K562 (cell line): ENCODE measurements around the gene ELP1. TPM values are rescaled to one million over a fixed set of nuclear protein-coding genes. Genes with fewer than 3 reads are reported as not detected.

Experiments
- ATAC-seq: fragments of 200-7000 bp; cut with Tn5 transposase; 3 replicates; pipeline ENCODE4 v1.9.1; 2020; ENCODE audit warnings: moderate library complexity
- BruUV-seq: library from RNA; stranded (reverse); fragments of 400-500 nt; replicated peaks from 2 replicates; lab custom pipeline; 2021; lab: Mats Ljungman, UMichigan
- CTCF ChIA-PET: fragments of 300-600 bp; formaldehyde crosslinking; extraction: SDS; loops from one replicate; lab custom pipeline; 2021; ENCODE audit warnings: low intra/inter-chr PET ratio; lab: Yijun Ruan, JAX
- POLR2A ChIA-PET: fragments of 300-600, 350-650 bp; sonication (Branson Sonifier 250); formaldehyde crosslinking; extraction: SDS; loops from one replicate; lab custom pipeline; 2021; ENCODE audit warnings: antibody characterized with exemption, inconsistent platforms; lab: Yijun Ruan, JAX
- DNase-seq, 4 experiments: peaks; one replicate each; pipeline versions ENCODE4 v3.0.0 to v3.0.0-alpha.2; 2011 to 2018; ENCODE audit warnings: low spot score in 3 of 4, mixed read lengths in 3 of 4; ENCODE audit errors: extremely low read depth in 1 of 4
- FAIRE-seq: peaks from 2 replicates; lab custom pipeline; 2011; peaks lifted over from hg19 to GRCh38; lab: Jason Lieb, UNC
- H2AFZ ChIP-seq: 2 replicates; pipeline ENCODE4 v1.6.0; 2011; ENCODE audit warnings: low read depth, low read length, control low read depth, inconsistent platforms
- H3K27ac ChIP-seq: fragments of 200-600 bp; 3 replicates; pipeline ENCODE4 v1.8.0; 2011; ENCODE audit warnings: low read depth, mild to moderate bottlenecking, control low read depth, inconsistent platforms, low read length, moderate library complexity, mixed read lengths; ENCODE audit errors: extremely low read depth
- H3K27me3 ChIP-seq, 2 experiments: fragments of 300-600 bp in 1 of 2; 2 replicates in 1 of 2; 3 replicates in 1 of 2; pipeline versions ENCODE4 v1.6.0 to v1.8.0; 2011; ENCODE audit warnings: inconsistent platforms in 2 of 2, low read length in 2 of 2, mild to moderate bottlenecking in 1 of 2, mixed read lengths in 1 of 2, moderate library complexity in 1 of 2; ENCODE audit not compliant: control insufficient read depth in 2 of 2, insufficient read depth in 2 of 2
- H3K36me3 ChIP-seq: fragments of 300-600 bp; 3 replicates; pipeline ENCODE4 v1.8.0; 2011; ENCODE audit warnings: mild to moderate bottlenecking, low read length, inconsistent platforms; ENCODE audit not compliant: control insufficient read depth, insufficient read depth
- H3K4me1 ChIP-seq, 2 experiments: fragments of 200-600 bp in 1 of 2; replicated peaks in 1 of 2; 2 replicates in 1 of 2; 3 replicates in 1 of 2; pipeline versions ENCODE4 v1.5.1 to v1.8.0; 2011; ENCODE audit warnings: inconsistent platforms in 2 of 2, low read length in 2 of 2, mild to moderate bottlenecking in 1 of 2, mixed read lengths in 1 of 2, moderate library complexity in 1 of 2; ENCODE audit not compliant: control insufficient read depth in 2 of 2, insufficient read depth in 2 of 2
- H3K4me2 ChIP-seq: 2 replicates; pipeline ENCODE4 v1.6.1; 2011; ENCODE audit warnings: low read length, control low read depth, inconsistent platforms, mixed read lengths; ENCODE audit not compliant: insufficient read depth
- H3K4me3 ChIP-seq: fragments of 200-600 bp; sonication (generic), shearing (Covaris generic); 2 replicates; pipeline ENCODE4 v1.5.1; 2016; ENCODE audit warnings: control low read depth, inconsistent platforms
- H3K79me2 ChIP-seq: fragments of 200-600 bp; 3 replicates; pipeline ENCODE4 v1.8.0; 2011; ENCODE audit warnings: low read length, inconsistent platforms; ENCODE audit not compliant: control insufficient read depth, insufficient read depth
- H3K9ac ChIP-seq, 2 experiments: 2 replicates each; pipeline versions ENCODE4 v1.6.0 to v1.6.1; 2011; ENCODE audit warnings: low read depth in 2 of 2, low read length in 2 of 2, control low read depth in 1 of 2, inconsistent platforms in 1 of 2, mild to moderate bottlenecking in 1 of 2, mixed read lengths in 1 of 2; ENCODE audit not compliant: insufficient read depth in 1 of 2
- H3K9me1 ChIP-seq: one replicate; pipeline ENCODE4 v1.6.0; 2011; ENCODE audit warnings: inconsistent platforms, mild to moderate bottlenecking, low read length, moderate library complexity; ENCODE audit not compliant: control insufficient read depth, insufficient read depth
- H3K9me3 ChIP-seq: replicated peaks from 2 replicates; pipeline ENCODE4 v1.5.1; 2011; ENCODE audit warnings: low read depth, low read length, inconsistent platforms; ENCODE audit not compliant: control insufficient read depth, insufficient read depth
- H4K20me1 ChIP-seq: replicated peaks from 2 replicates; pipeline ENCODE4 v1.6.1; 2011; ENCODE audit warnings: low read length, inconsistent platforms, mixed read lengths; ENCODE audit not compliant: control insufficient read depth, insufficient read depth
- ATF7 ChIP-seq: fragments of 450-650 bp; IDR thresholded peaks from 2 replicates; pipeline ENCODE4 v1.7.1; 2014; ENCODE audit warnings: mild to moderate bottlenecking, moderate library complexity
- BRD4 ChIP-seq: fragments of 200-600 bp; sonication (generic); IDR thresholded peaks from 2 replicates; pipeline ENCODE4 v1.6.1; 2017; ENCODE audit warnings: inconsistent platforms
- E2F3 ChIP-seq: fragments of 250-450 bp; sonication (Bioruptor Pico); IDR thresholded peaks from 2 replicates; pipeline ENCODE4 v1.4.0; 2020; ENCODE audit warnings: mild to moderate bottlenecking
- ELF1 ChIP-seq: fragments of 200-800 bp; sonication (Bioruptor generic); IDR thresholded peaks from 2 replicates; pipeline ENCODE4 v1.6.1; 2016; ENCODE audit warnings: missing genetic modification characterization, missing compliant biosample characterization
- ESRRA ChIP-seq: fragments of 450-650 bp; IDR thresholded peaks from 2 replicates; pipeline ENCODE4 v1.6.1; 2014; ENCODE audit warnings: low read depth, mild to moderate bottlenecking, moderate library complexity, borderline replicate concordance
- GTF2F1 ChIP-seq: IDR thresholded peaks from 2 replicates; pipeline ENCODE4 v1.6.1; 2011; ENCODE audit warnings: low read depth, low read length, improper control_type of control experiment
- HDAC1 ChIP-seq, 2 experiments: fragments of 450-650 bp; IDR thresholded peaks; 2 replicates each; pipeline ENCODE4 v1.6.1; 2016 to 2017; ENCODE audit warnings: inconsistent platforms in 1 of 2, mild to moderate bottlenecking in 1 of 2, moderate library complexity in 1 of 2
- HDAC3 ChIP-seq: fragments of 450-650 bp; IDR thresholded peaks from 2 replicates; pipeline ENCODE4 v1.6.1; 2018; ENCODE audit warnings: borderline replicate concordance, mild to moderate bottlenecking, moderate library complexity; ENCODE audit not compliant: partially characterized antibody
- KDM5B ChIP-seq: fragments of 200-600 bp; sonication (generic); IDR thresholded peaks from 2 replicates; pipeline ENCODE4 v1.6.1; 2012; ENCODE audit warnings: low read depth, mild to moderate bottlenecking, moderate library complexity, low read length, control low read depth, inconsistent platforms; ENCODE audit not compliant: insufficient replicate concordance
- KLF13 ChIP-seq: fragments of 450-650 bp; IDR thresholded peaks from 2 replicates; pipeline ENCODE4 v1.6.1; 2016; ENCODE audit warnings: missing genetic modification characterization, low read depth, mild to moderate bottlenecking, missing compliant biosample characterization, moderate library complexity, borderline replicate concordance
- MEF2D ChIP-seq: conservative IDR thresholded peaks from 2 replicates; pipeline ENCODE4 v1.6.1; 2016; ENCODE audit warnings: low read depth, missing genetic modification characterization, missing compliant biosample characterization
- SRSF7 ChIP-seq: fragments of 200-400 bp; formaldehyde crosslinking; optimal IDR thresholded peaks from 2 replicates; pipeline ENCODE3; 2017; ENCODE audit warnings: mild to moderate bottlenecking, low read depth, low read length
- TAF1 ChIP-seq: IDR thresholded peaks from 2 replicates; pipeline ENCODE4 v1.6.1; 2011; ENCODE audit warnings: mild to moderate bottlenecking, low read length, moderate library complexity; ENCODE audit not compliant: insufficient read depth, control insufficient read depth, severe bottlenecking; ENCODE audit errors: extremely low read depth
- ZNF224 ChIP-seq: sonication (generic); formaldehyde crosslinking; IDR thresholded peaks from 2 replicates; pipeline ENCODE4 v1.8.0; 2022; ENCODE audit warnings: mild to moderate bottlenecking, missing genetic modification reagents
- ZNF444 ChIP-seq: fragments of 250-450 bp; sonication (Bioruptor Pico); IDR thresholded peaks from 2 replicates; pipeline ENCODE4 v1.4.0; 2020; ENCODE audit warnings: mild to moderate bottlenecking, moderate library complexity
- ZNF609 ChIP-seq: sonication (generic); formaldehyde crosslinking; IDR thresholded peaks from 2 replicates; pipeline ENCODE4 v1.8.1; 2023; ENCODE audit warnings: missing genetic modification reagents, mild to moderate bottlenecking, borderline replicate concordance
- WGBS: fragments of 100-300 bp; shearing (Covaris generic); methylation state at CpG from one replicate; pipeline ENCODE4 v1.1.6; 2016; ENCODE audit warnings: low coverage, mixed read lengths; ENCODE audit not compliant: insufficient coverage; ENCODE audit errors: missing lambda C conversion rate; 5-methylcytosine and 5-hydroxymethylcytosine counted together
- in situ Hi-C: fragments of 300-500 bp; cut with MboI; formaldehyde crosslinking; loops from 4 replicates; pipeline ENCODE4 v1.15.0; 2018; ENCODE audit warnings: inconsistent platforms, mixed read lengths
- intact Hi-C: fragments of 100-400 bp; cut with micrococcal nuclease; formaldehyde crosslinking; loops from 2 replicates; pipeline ENCODE4 v1.14.2; 2022
- polyA plus RNA-seq, 8 experiments: library from polyadenylated mRNA; depleted of rRNA in 4 of 8; stranded (reverse) in 5 of 8; unstranded in 3 of 8; fragments of >200 nt; fragmentation: Nextera tagmentation in 2 of 8; fragmentation: Illumina TruSeq in 1 of 8; extraction: Ambion mirVana in 2 of 8; extraction: Trizol in 1 of 8; gene quantifications; 2 replicates each; pipeline versions ENCODE4 v1.2.1 to v1.2.3, GENCODE V29; 2011 to 2014; ENCODE audit warnings: inconsistent platforms in 1 of 8, missing spikeins in 1 of 8
- total RNA-seq, 7 experiments: library from RNA; depleted of rRNA in 6 of 7; stranded (reverse); fragments of >200 nt in 6 of 7; fragmentation: Illumina TruSeq in 2 of 7; extraction: Trizol in 2 of 7; gene quantifications; 2 replicates each; pipeline versions ENCODE4 v1.2.1 to v1.2.3, GENCODE V29; 2011 to 2021; ENCODE audit warnings: low replicate concordance in 1 of 7
- TF ChIP-seq, protein P1 (sequence below): sonication (generic); formaldehyde crosslinking; IDR thresholded peaks from 2 replicates; pipeline ENCODE4 v1.9.0; 2022; ENCODE audit warnings: mild to moderate bottlenecking, missing genetic modification reagents
- TF ChIP-seq, protein P2 (sequence below): IDR thresholded peaks from 2 replicates; pipeline ENCODE4 v1.6.1; 2014; ENCODE audit warnings: antibody characterized with exemption

The ELP1 gene
- total and polyA plus RNA-seq, 9 of the 15 experiments (the other 6 are each of a cell fraction or from before 2014, with no cell fraction given): 17.0 to 48.6 (median 39.7) TPM

GRCh38 chr9:108911820-108912219 lies 22.1 kb downstream of the ELP1 start:
- Histone ChIP-seq H3K4me3 (no peak overlapping the region), H3K9me3 (no peaks in the 10 kb centered on the region), H3K36me3 (peaks cover 81% of the 10 kb centered on the region), H3K9me1 (no peaks in the 10 kb centered on the region), H3K9ac (no peak overlapping the region), H3K27ac (no peak overlapping the region), H3K79me2 (no peaks in the 10 kb centered on the region), H3K4me1 (no peaks in the 10 kb centered on the region), H4K20me1 (no peaks in the 10 kb centered on the region), H2AFZ (no peak overlapping the region), H3K27me3 (no peaks in the 10 kb centered on the region), H3K4me2 (no peak overlapping the region)
- CTCF ChIA-PET: no interaction called here
- WGBS: 30% methylated on average over 1 of the region's 1 CpG
- no peak for FAIRE-seq
- in situ Hi-C loops: no loop called here
- ATAC-seq: no peak
- intact Hi-C loops: no loop called here
- no TSS peak for BruUV-seq
- POLR2A ChIA-PET: no interaction called here
- DNase-seq: no peak
- TF ChIP-seq E2F3 (CRISPR knock-in tag) (no peak), KLF13 (tag) (no peak), ZNF444 (no peak), ZNF609 (CRISPR knock-in tag) (no peak), ELF1 (tag) (no peak), HDAC1 (IDR thresholded peaks at IDR 0.05) (no peak), ESRRA (no peak), HDAC3 (no peak), ATF7 (no peak), TAF1 (no peak), BRD4 (no peak), ZNF224 (CRISPR knock-in tag) (no peak), MEF2D (tag) (no peak), KDM5B (no peak), GTF2F1 (no peak), SRSF7 (no peak)
- TF ChIP-seq, protein P1, sequence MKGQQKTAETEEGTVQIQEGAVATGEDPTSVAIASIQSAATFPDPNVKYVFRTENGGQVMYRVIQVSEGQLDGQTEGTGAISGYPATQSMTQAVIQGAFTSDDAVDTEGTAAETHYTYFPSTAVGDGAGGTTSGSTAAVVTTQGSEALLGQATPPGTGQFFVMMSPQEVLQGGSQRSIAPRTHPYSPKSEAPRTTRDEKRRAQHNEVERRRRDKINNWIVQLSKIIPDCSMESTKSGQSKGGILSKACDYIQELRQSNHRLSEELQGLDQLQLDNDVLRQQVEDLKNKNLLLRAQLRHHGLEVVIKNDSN (CRISPR knock-in tag): no peak
- TF ChIP-seq, protein P2, sequence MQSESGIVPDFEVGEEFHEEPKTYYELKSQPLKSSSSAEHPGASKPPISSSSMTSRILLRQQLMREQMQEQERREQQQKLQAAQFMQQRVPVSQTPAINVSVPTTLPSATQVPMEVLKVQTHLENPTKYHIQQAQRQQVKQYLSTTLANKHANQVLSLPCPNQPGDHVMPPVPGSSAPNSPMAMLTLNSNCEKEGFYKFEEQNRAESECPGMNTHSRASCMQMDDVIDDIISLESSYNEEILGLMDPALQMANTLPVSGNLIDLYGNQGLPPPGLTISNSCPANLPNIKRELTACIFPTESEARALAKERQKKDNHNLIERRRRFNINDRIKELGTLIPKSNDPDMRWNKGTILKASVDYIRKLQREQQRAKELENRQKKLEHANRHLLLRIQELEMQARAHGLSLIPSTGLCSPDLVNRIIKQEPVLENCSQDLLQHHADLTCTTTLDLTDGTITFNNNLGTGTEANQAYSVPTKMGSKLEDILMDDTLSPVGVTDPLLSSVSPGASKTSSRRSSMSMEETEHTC: no peak
